ENCODE data around the gene SHOC2. TPM values are rescaled to one million over a fixed set of nuclear protein-coding genes. Genes with fewer than 3 reads are reported as not detected.
A peak's percentile ranks its signal among the peaks of the same experiment; 100 is the strongest.

Gene SHOC2
- total RNA-seq, 1 donor from 2014 or later, result 20.3 TPM

- DNase-seq (ENCODE audit: low spot score) (no peak), ATAC-seq (no peak)
Measured at GRCh38 chr10:110939419-110939818, 20.0 kb downstream of the SHOC2 start.

DNA sequence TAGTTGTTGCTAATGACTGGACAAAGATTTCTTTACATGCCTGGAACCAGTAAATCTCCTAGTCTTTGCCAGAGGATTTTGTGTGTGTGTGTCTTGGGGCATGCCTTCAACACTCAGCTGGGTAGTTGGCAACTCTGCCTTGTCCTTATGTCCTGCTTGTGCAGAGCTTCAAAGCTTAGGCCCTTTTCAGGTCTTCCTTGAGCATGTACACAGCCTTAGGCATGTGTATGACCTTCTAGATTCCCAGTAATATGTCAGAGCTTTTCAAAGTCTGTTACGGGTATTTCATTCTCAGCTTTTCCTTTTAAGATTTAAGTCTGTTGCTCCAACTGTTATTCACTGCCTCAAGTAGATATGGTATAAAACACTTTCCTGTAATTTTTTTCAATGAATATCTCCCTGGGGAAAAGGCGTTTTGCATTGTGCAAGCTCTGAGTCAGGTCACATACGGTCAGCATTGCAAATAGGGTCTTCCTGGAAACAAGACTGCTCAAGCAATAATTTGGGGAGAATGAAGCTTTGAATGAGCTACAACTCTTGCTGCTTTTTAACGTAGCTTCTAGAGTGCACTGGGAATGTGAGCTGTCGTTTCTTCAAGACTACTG is 25.5 kb downstream of the SHOC2 start:
- no peak for ATAC-seq
- DNase-seq (ENCODE audit: low spot score), result no peak

- ATAC-seq (no peak), DNase-seq (ENCODE audit: low spot score) (no peak)
Measured at GRCh38 chr10:110946496-110946895, 27.1 kb downstream of the SHOC2 start.

- ATAC-seq (no peak), DNase-seq (ENCODE audit: low spot score) (no peak)
Measured at GRCh38 chr10:110947061-110947595, 27.7 kb downstream of the SHOC2 start.

GRCh38 chr10:110951381-110951780 is 32.0 kb downstream of the SHOC2 start:
- no peak for ATAC-seq
- no peak for DNase-seq (ENCODE audit: low spot score)

DNA sequence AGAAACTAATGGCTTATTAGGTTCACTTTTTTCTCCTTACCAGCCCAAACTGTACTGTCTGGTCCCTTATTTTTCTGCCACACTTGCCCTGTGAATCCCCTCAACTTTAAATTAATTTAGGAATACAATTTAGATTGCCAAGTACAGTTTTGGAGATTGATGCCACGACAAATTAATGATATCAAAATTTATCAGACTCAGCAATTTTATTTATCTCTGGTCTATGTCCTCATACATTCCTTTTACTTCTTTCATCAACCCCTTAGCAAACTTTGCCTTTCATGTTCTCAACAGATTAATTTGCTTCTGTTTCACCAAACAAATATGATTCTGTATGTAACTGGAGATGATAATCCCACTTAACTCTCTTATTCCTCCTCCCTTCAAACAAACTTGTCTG is 38.2 kb downstream of the SHOC2 start:
- DNase-seq (ENCODE audit: low spot score), result no peak

DNA sequence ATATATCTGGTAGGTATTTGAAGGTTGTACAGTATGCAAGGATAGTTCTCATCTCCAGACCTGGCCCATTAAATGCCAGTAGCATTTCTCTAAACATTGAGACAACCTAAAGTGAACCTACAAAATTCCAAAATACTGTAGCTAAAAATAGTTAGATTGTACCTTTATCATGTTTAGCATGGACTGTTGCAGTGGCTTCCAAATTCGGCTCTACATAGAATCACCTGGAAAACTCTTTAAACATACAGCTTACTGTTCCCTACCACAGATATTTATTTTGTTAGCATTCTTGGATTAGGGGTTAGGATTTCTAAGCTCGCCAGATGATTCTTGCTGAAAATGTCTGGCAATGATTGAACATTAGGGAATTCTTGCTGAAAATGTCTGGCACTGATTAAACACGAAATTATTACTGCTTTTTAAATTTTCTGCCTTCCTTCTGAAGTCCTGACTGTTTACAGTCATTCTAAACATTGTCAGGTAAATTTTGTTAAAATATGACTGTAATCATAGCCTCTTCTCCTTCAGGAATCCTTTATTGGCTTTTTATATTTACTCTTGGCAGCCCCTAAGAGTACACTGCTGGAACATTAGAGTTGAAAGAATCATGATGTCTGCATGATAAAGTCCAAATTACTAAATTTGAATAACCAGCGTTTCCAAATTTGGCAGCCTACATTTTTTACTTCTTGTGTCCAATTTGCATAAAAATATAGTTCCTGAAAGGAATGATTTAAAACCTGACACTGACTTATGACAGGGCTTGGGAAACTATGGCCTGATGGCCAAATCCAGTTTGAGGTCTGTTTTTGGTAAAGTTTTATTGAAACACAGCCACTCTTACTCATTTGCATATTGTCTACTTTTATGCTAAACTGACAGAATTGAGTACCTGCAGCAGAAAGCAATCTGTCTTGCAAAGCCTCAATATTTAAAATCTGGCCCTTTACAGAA is 40.3 kb downstream of the SHOC2 start:
- peak; percentile 61 for ATAC-seq
- DNase-seq (ENCODE audit: low spot score), result no peak

More for the DNA sequence above, 38.2 kb downstream of the SHOC2 start:
- no peak for ATAC-seq

DNA sequence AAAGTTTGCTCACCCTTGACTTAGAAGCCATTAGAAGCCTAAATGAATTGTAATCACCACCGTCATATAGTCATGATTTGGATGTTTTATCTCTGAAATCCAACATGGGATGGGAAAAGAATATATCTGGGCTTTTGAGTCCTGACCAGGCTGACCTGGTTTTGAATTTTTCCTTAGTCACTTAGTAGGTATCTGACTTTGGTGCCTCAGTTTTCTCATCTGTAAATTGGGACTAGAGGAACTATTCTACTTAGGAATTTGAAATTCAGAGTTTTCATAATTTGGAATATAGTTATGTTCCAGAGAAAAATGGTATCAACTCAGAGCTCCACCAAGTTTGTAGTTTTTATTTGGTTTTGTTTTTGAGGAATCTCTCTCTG is 40.9 kb downstream of the SHOC2 start:
- ATAC-seq (no peak), DNase-seq (ENCODE audit: low spot score) (no peak)

GRCh38 chr10:110962443-110962842 is 43.0 kb downstream of the SHOC2 start:
- ATAC-seq, result peak; percentile 19
- no peak for DNase-seq (ENCODE audit: low spot score)

GRCh38 chr10:110963162-110963561 is 43.8 kb downstream of the SHOC2 start:
- DNase-seq (ENCODE audit: low spot score), result no peak
- ATAC-seq, result peak; percentile 82

- no peak for DNase-seq (ENCODE audit: low spot score)
- no peak for ATAC-seq
Measured at GRCh38 chr10:110964681-110965080, 45.3 kb downstream of the SHOC2 start.

DNA sequence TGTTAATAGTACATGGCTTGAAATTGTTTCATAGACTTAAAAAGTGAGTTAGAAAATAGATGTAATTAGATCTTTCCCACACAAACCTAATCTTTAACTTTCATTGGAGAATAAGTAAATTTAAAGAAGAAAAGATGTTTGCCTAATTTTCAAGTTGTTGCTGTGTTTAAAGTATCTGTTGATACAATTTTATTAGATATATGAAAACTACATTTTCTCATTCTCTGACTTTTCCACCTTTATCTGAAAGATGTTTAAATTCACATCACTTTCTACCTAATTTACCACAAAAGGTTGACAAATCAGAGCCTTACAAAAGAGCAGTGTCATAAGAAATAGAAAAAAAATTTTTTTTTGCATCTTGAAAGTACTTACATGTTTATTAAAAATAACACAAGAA is 45.8 kb downstream of the SHOC2 start:
- DNase-seq (ENCODE audit: low spot score) (no peak), ATAC-seq (no peak)

GRCh38 chr10:110966146-110966545 is 46.7 kb downstream of the SHOC2 start:
- DNase-seq (ENCODE audit: low spot score) (no peak), ATAC-seq (no peak)

DNA sequence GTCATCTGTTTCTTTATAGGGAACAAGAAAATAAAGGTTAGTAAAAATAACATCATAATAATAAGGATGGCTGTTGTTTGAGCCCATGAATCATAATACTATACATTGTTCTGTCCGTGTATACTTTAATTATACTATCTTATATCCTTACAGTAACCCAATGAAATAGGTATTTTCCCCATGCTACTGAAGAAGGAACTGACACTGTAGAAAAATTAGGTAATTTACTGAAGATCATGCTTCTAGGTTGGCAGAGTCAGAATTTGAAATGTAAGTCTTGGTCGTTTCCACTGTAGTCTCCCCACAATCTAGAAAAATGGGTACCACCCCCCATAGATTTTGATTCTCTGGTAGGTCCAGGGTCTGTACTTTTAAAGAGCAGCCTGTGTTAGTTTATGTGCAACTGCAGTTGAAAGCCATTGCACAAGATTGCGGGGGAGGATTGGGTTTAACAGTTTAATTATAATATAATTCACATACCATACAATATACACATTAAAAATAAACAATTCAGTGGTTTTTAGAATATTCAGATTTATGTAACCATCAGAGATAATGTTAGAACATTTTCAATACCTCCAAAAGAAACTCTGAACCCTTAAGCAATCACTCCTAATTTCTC is 47.7 kb downstream of the SHOC2 start:
- DNase-seq (ENCODE audit: low spot score), result no peak
- peak; percentile 37 for ATAC-seq

GRCh38 chr10:110967645-110968044 is 48.2 kb downstream of the SHOC2 start:
- no peak for DNase-seq (ENCODE audit: low spot score)
- no peak for ATAC-seq

DNA sequence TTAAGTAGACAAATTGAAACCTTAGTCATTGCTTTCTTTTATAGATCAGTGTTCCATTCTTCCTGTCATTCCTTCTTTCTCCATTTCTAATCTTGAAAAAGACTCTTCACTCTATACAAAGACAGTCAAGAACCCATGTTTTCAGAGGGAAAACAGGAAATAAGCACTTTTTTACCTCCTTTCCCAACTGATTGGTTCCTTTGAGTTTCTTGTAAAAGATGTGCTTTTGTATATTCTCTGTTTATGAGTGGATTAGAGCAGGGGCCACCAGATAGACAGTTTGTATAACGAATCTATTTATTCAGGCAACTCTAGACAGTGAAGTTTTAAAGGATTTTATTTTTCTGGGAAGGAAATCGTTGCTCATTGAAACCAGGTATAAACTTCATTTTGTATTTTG is 49.8 kb downstream of the SHOC2 start:
- ATAC-seq (no peak), DNase-seq (ENCODE audit: low spot score) (no peak)

DNA sequence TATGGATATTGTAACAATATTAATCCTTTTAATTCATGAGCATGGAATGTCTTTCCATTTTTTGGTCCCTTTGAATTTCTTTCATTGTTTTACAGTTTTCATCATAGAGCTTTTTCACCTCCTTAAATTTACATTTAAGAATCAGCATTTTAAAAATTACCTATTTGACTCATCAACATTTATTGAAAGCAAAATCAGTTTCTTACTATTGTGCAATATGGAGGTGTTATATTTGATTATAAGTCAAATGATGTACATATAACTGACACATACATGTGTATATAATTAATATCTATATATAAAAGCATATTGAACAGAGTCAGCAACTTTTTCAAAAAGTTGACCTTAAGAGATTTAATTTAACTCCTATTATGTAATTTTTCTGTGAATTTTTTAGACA is 52.2 kb downstream of the SHOC2 start:
- DNase-seq (ENCODE audit: low spot score) (no peak), ATAC-seq (no peak)

DNA sequence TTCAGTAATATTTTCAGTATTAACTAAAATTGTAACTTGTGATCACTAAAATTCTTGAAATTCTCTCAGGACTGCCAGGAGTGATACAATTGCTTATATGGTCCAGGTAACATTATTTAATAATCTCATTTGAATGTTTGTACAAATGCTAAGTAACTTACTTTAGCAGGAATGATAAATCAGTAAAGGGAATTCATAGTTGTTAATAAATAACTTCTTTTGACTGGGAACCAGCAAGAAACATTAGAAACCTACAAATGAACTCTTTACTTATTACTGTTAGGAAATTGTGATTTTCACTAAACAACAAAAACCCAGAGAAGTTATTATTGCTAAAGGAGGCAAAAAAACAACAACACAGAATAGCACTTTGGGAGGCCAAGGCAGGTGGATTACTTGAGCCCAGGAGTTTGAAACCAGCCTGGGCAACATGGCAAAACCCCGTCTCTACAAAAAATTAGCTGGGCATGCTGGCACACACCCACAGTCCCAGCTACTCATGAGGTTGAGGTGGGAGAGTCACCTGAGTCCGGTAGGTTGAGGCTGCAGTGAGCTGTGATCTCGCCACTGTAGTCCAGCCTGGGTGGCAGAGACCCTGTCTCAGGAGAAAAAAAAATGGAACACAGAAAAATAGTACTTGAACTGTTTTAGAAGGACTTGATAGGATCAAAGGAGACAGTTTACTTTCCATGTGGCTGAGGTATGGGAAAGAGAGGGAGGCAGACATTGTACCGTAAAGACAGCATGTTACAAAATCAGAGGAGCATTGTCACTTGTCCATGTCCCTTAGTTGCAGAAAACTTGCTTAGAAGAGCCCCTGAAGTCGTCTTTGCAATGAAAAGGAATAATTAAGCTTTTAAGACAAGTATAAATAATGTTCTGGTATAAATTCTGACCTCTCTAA is 53.1 kb downstream of the SHOC2 start:
- DNase-seq (ENCODE audit: low spot score), result no peak
- ATAC-seq, result peak; percentile 64

DNA sequence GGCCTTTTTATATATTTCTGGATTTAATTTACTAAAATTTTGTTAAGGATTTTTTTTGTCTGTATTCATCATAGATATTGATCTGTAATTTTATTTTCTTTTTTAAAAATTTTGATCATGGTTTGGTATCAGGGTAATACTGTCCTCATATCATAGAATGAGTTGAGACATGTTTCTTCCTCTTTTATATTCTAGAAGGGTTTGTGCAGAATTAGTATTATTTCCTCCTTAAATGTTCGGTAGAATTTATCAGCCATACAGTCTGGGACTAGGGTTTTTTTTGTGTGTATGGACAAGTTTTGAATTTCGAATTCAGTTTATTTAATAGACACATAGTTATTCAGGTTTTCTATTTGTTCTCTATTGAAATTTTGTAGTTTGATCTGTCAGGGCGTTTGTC is 54.0 kb downstream of the SHOC2 start:
- no peak for DNase-seq (ENCODE audit: low spot score)
- ATAC-seq, result no peak

- ATAC-seq, result no peak
- no peak for DNase-seq (ENCODE audit: low spot score)
Measured at GRCh38 chr10:110976577-110976976, 57.2 kb downstream of the SHOC2 start.

DNA sequence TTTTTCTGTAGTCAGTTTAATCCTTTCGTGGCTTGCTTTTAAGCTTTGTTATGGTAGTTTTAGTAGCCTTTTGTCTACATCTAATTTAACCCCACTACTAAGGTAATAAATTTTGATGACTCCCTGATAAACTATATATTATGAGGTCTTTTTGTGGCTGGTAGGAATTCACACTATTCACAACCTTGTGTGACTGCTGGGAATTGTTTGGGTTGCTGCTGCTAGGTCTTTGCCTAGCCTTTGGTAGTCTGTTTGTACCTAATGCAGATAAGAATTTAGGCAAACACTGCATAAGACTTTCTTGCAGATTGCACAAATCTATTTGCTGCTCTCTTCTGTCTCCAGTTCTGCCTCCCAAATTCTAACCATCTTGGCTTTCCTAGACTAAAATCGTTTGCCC is 58.3 kb downstream of the SHOC2 start:
- peak; percentile 82 for ATAC-seq
- DNase-seq (ENCODE audit: low spot score), result no peak
